CD14-positive monocyte (primary cell): ENCODE data around the gene BCOR. TPM values are rescaled to one million over a fixed set of nuclear protein-coding genes. Genes with fewer than 3 reads are reported as not detected.

Experiments used
- DNase-seq, 3 donors: peaks; one replicate each; pipeline ENCODE4 v3.0.0-alpha.2; 2011 to 2022
- H2AFZ ChIP-seq: 2 replicates; pipeline ENCODE4 v1.6.0; 2012; ENCODE audit warnings: mild to moderate bottlenecking, low read depth, low read length, inconsistent platforms; ENCODE audit not compliant: insufficient read depth, poor library complexity, severe bottlenecking
- H3K27ac ChIP-seq, 2 donors: 1 replicate in 1 of 2; 2 replicates in 1 of 2; pipeline ENCODE4 v1.5.1; 2012 to 2013; ENCODE audit warnings: low read length in 2 of 2, control low read depth in 1 of 2, inconsistent platforms in 1 of 2, low read depth in 1 of 2, mild to moderate bottlenecking in 1 of 2
- H3K27me3 ChIP-seq, 2 donors: one replicate each; pipeline versions ENCODE4 v1.6.0 to v1.6.1; 2011 to 2013; ENCODE audit warnings: low read length in 2 of 2; ENCODE audit not compliant: control insufficient read depth in 2 of 2, insufficient read depth in 2 of 2
- H3K36me3 ChIP-seq, 2 donors: replicated peaks in 1 of 2; 1 replicate in 1 of 2; 2 replicates in 1 of 2; pipeline versions ENCODE4 v1.5.1 to v1.6.1; 2012 to 2013; ENCODE audit warnings: low read length in 2 of 2, control low read depth in 1 of 2, inconsistent platforms in 1 of 2, mild to moderate bottlenecking in 1 of 2; ENCODE audit not compliant: insufficient read depth in 2 of 2, control insufficient read depth in 1 of 2
- H3K4me1 ChIP-seq, 2 donors: 1 replicate in 1 of 2; 2 replicates in 1 of 2; pipeline versions ENCODE4 v1.5.1 to v1.6.1; 2012 to 2013; ENCODE audit warnings: low read length in 2 of 2, control low read depth in 1 of 2, inconsistent platforms in 1 of 2, mild to moderate bottlenecking in 1 of 2, moderate library complexity in 1 of 2; ENCODE audit not compliant: insufficient read depth in 2 of 2, control insufficient read depth in 1 of 2
- H3K4me2 ChIP-seq: replicated peaks from 2 replicates; pipeline ENCODE3; 2012; ENCODE audit warnings: low read length, moderate library complexity, mild to moderate bottlenecking; ENCODE audit not compliant: poor library complexity, severe bottlenecking; ENCODE audit errors: extremely low read depth
- H3K4me3 ChIP-seq, 3 experiments: fragments of 200-600 bp in 1 of 3; sonication (generic) in 1 of 3; replicated peaks in 1 of 3; 1 replicate in 2 of 3; 2 replicates in 1 of 3; pipeline ENCODE4 v1.5.1; 2011 to 2013; ENCODE audit warnings: low read length in 3 of 3, mild to moderate bottlenecking in 3 of 3, control low read depth in 2 of 3, low read depth in 2 of 3, inconsistent platforms in 1 of 3, moderate library complexity in 1 of 3
- H3K79me2 ChIP-seq: 2 replicates; pipeline ENCODE4 v1.6.0; 2012; ENCODE audit warnings: mild to moderate bottlenecking, control low read depth, inconsistent platforms, low read length, moderate library complexity; ENCODE audit not compliant: insufficient read depth
- H3K9ac ChIP-seq: 2 replicates; pipeline ENCODE4 v1.6.0; 2017; ENCODE audit warnings: low read length, mild to moderate bottlenecking; ENCODE audit not compliant: insufficient read depth, poor library complexity, severe bottlenecking
- H3K9me3 ChIP-seq, 2 donors: replicated peaks in 1 of 2; 1 replicate in 1 of 2; 2 replicates in 1 of 2; pipeline versions ENCODE4 v1.5.1 to v1.6.1; 2012 to 2013; ENCODE audit warnings: low read length in 2 of 2, control low read depth in 1 of 2; ENCODE audit not compliant: control insufficient read depth in 1 of 2, insufficient read depth in 1 of 2
- H4K20me1 ChIP-seq: 2 replicates; pipeline ENCODE4 v1.6.0; 2012; ENCODE audit warnings: mild to moderate bottlenecking, low read length, control low read depth, moderate library complexity; ENCODE audit not compliant: insufficient read depth
- H3K27ac Mint-ChIP-seq, 7 donors: one replicate each; pipeline ENCODE4 v1.8.0; 2020; ENCODE audit warnings: mild to moderate bottlenecking in 7 of 7, mixed read lengths in 7 of 7, moderate library complexity in 6 of 7, inconsistent platforms in 2 of 7
- H3K27me3 Mint-ChIP-seq, 3 donors: one replicate each; pipeline ENCODE4 v1.8.0; 2021 to 2022; ENCODE audit warnings: low read depth in 3 of 3, mild to moderate bottlenecking in 3 of 3, mixed read lengths in 3 of 3, moderate library complexity in 3 of 3, inconsistent platforms in 1 of 3
- H3K36me3 Mint-ChIP-seq, 2 donors: one replicate each; pipeline ENCODE4 v1.8.0; 2020; ENCODE audit warnings: mixed read lengths in 2 of 2, inconsistent platforms in 1 of 2, mild to moderate bottlenecking in 1 of 2
- H3K4me1 Mint-ChIP-seq: one replicate; pipeline ENCODE4 v1.8.0; 2020; ENCODE audit warnings: mild to moderate bottlenecking, mixed read lengths
- H3K4me3 Mint-ChIP-seq, 2 donors: one replicate each; pipeline ENCODE4 v1.8.0; 2020; ENCODE audit warnings: mild to moderate bottlenecking in 2 of 2, mixed read lengths in 2 of 2, moderate library complexity in 1 of 2
- H3K9me3 Mint-ChIP-seq, 7 donors: one replicate each; pipeline ENCODE4 v1.8.0; 2020 to 2022; ENCODE audit warnings: mixed read lengths in 7 of 7, mild to moderate bottlenecking in 6 of 7, moderate library complexity in 6 of 7, inconsistent platforms in 2 of 7
- CTCF ChIP-seq: fragments of 200-600 bp; IDR thresholded peaks from one replicate; pipeline ENCODE4 v1.8.0; 2022; ENCODE audit warnings: antibody characterized with exemption, mild to moderate bottlenecking
- WGBS: methylation state at CpG from one replicate; pipeline ENCODE4 v1.1.5; 2013; ENCODE audit warnings: missing lambda C conversion rate; ENCODE audit not compliant: insufficient coverage; 5-methylcytosine and 5-hydroxymethylcytosine counted together
- intact Hi-C, 2 donors: fragments of 100-400 bp; cut with micrococcal nuclease; formaldehyde crosslinking; loops; one replicate each; pipeline versions ENCODE4 v1.15.0 to v1.15.1; 2023
- polyA plus RNA-seq, 3 donors: library from polyadenylated mRNA; depleted of rRNA in 1 of 3; unstranded in 2 of 3; stranded (reverse) in 1 of 3; fragments of 300-500 nt in 2 of 3; fragments of >200 nt in 1 of 3; fragmentation: Illumina TruSeq in 2 of 3; gene quantifications; 1 replicate in 2 of 3; 2 replicates in 1 of 3; pipeline ENCODE4 v1.2.3, GENCODE V29; 2012 to 2021

BCOR gene
- polyA plus RNA-seq, 3 donors: 1.1 to 8.2 (median 2.6) TPM

GRCh38 chrX:40050532-40050931 lies 47.2 kb downstream of the BCOR start:
- H3K9ac ChIP-seq: no peak overlapping the region
- H3K36me3 Mint-ChIP-seq: peaks cover 62 to 76% of the 10 kb centered on the region in 2 donors
- H3K4me3 Mint-ChIP-seq: no peak overlapping the region
- WGBS: no CpG with 5 or more reads among the region's 1 CpG
- no peak overlapping the region for H3K27ac ChIP-seq
- no peak for TF ChIP-seq CTCF
- no peaks in the 10 kb centered on the region for H4K20me1 ChIP-seq
- DNase-seq: no peak
- no peak overlapping the region for H3K4me3 ChIP-seq
- peaks cover 13 to 63% (median 31%) of the 10 kb centered on the region in 7 donors for H3K9me3 Mint-ChIP-seq
- intact Hi-C loops: no loop called here
- no peaks in the 10 kb centered on the region for H3K27me3 Mint-ChIP-seq
- H3K79me2 ChIP-seq: no peaks in the 10 kb centered on the region
- H3K4me1 ChIP-seq: no peaks in the 10 kb centered on the region
- H3K27ac Mint-ChIP-seq: no peak overlapping the region
- no peak overlapping the region for H3K4me2 ChIP-seq
- H2AFZ ChIP-seq: no peak overlapping the region
- no peaks in the 10 kb centered on the region for H3K4me1 Mint-ChIP-seq
- no peaks in the 10 kb centered on the region for H3K27me3 ChIP-seq
- H3K36me3 ChIP-seq: peaks cover 66 to 70% of the 10 kb centered on the region in 2 donors
- H3K9me3 ChIP-seq: peaks cover 19 to 31% of the 10 kb centered on the region in 2 donors

- no peak overlapping the region for H3K4me2 ChIP-seq
- H3K27me3 ChIP-seq: no peaks in the 10 kb centered on the region
- no peak overlapping the region for H2AFZ ChIP-seq
- H3K4me3 Mint-ChIP-seq: no peak overlapping the region
- no peak overlapping the region for H3K9ac ChIP-seq
- TF ChIP-seq CTCF: no peak
- no peaks in the 10 kb centered on the region for H4K20me1 ChIP-seq
- no peaks in the 10 kb centered on the region for H3K4me1 ChIP-seq
- H3K27me3 Mint-ChIP-seq: no peaks in the 10 kb centered on the region
- no peak overlapping the region for H3K27ac Mint-ChIP-seq
- H3K9me3 ChIP-seq: peaks cover 19 to 31% of the 10 kb centered on the region in 2 donors
- intact Hi-C loops: no loop called here
- peaks cover 53 to 56% of the 10 kb centered on the region in 2 donors for H3K36me3 ChIP-seq
- H3K36me3 Mint-ChIP-seq: peaks cover 51 to 62% of the 10 kb centered on the region in 2 donors
- 100% methylated on average over 1 of the region's 7 CpGs for WGBS
- no peaks in the 10 kb centered on the region for H3K4me1 Mint-ChIP-seq
- DNase-seq: no peak
- H3K4me3 ChIP-seq: no peak overlapping the region
- H3K79me2 ChIP-seq: no peaks in the 10 kb centered on the region
- H3K9me3 Mint-ChIP-seq: peaks cover 13 to 63% (median 31%) of the 10 kb centered on the region in 7 donors
- H3K27ac ChIP-seq: no peak overlapping the region
These were observed 48.6 kb downstream of the BCOR start for GRCh38 chrX:40049084-40049641.
